DMS153 treated with DMSO at 0.1 percent for 48 hours (cell line): ENCODE measurements around the gene AMZ1.

ENCODE experiments used
- DNase-seq: peaks from one replicate; lab custom pipeline; 2025; ENCODE audit not compliant: unreplicated experiment; lab: John Stamatoyannopoulos, UW

Gene AMZ1, protein sequence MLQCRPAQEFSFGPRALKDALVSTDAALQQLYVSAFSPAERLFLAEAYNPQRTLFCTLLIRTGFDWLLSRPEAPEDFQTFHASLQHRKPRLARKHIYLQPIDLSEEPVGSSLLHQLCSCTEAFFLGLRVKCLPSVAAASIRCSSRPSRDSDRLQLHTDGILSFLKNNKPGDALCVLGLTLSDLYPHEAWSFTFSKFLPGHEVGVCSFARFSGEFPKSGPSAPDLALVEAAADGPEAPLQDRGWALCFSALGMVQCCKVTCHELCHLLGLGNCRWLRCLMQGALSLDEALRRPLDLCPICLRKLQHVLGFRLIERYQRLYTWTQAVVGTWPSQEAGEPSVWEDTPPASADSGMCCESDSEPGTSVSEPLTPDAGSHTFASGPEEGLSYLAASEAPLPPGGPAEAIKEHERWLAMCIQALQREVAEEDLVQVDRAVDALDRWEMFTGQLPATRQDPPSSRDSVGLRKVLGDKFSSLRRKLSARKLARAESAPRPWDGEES

DNA sequence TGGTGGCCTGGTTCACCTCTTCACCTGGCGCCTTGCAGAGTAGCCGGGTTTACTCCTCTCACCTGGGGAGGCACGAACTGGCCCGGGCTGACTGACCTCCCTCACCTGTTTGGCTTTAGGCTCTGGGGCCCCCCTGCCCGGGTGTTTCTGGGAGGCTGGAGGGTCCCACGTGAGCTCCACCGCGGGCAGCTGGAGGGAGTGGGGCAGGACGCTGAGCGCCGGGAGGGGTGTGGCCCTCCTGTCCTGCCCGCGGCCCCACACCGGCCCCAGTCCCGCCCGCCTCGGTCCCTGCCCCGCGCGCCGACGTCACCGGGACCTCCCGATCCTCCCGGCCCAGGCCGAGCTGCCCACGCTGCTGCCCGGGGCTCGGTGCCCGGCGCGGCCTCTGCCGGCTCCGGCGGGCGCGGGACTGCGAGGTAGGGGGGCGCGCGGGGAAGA is at the start of gene AMZ1:
AMZ1 (plus strand) TSS at position 322 of the 438 bp plus-strand sequence. CDS start 12,250 bp downstream, outside the sequence.
- no peak for DNase-seq

DNA sequence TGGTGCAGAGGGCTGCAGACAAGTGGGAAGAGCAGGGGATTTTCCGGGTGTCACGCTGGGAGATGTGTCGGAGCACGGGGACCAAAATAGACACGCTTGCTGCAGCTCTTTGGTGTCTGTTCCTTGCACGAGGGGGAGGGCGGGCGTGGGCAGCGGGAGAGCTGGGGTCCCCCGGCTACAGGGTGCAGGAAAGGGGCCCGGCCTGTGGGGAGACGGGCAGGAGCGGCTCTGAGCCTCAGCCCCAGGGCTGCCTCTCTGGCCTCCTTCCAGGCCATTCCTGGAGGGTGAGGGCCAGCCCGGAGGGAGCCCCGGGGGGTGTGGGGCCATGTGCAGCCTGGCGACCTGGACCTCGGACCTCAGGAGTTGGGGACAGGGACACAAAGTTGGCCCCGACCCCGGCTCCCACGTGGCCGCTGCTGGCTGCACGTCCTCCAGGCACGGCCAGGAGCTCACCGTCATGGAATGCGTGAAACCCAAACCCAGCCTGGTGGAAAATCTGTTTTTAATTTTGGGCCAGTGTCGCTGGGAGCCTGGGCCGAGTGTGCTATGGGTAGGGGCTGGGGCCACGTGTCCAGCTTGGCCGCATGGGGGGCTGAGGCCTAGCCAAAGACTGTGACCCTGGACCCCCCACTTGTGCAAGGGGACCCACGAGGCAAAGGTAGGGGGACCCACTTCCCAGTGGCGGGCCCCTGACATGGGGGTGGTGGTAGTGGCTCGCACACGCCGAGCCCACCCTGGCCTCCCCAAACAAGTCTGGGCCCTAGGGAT is 49.6 kb upstream of the AMZ1 start:
- DNase-seq: no peak

DNA sequence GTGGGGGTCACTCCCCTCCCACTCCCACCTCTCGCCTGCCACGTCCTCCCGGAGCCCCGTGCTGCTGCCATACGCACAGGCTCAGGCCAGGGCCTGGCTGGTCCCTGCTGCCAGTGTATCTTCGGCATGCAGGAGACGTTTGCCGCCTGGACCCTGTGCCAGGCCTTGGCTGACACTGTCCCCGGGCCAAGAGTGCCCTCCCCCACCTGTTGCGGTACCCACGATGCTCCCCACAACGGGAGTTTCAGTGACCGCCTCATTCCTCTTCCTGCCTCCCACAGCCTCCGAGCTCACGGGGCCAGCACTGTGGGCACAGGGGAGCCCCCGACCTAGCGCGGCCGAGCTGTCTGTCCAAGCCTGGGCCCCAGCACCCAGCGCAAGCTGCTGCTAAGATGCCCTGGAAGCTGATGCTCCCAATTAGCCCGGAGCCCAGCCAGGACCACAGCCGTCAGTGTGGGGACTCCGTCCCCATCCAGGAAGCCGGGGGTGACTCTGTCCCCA is 48.8 kb upstream of the AMZ1 start:
- no peak for DNase-seq

DNA sequence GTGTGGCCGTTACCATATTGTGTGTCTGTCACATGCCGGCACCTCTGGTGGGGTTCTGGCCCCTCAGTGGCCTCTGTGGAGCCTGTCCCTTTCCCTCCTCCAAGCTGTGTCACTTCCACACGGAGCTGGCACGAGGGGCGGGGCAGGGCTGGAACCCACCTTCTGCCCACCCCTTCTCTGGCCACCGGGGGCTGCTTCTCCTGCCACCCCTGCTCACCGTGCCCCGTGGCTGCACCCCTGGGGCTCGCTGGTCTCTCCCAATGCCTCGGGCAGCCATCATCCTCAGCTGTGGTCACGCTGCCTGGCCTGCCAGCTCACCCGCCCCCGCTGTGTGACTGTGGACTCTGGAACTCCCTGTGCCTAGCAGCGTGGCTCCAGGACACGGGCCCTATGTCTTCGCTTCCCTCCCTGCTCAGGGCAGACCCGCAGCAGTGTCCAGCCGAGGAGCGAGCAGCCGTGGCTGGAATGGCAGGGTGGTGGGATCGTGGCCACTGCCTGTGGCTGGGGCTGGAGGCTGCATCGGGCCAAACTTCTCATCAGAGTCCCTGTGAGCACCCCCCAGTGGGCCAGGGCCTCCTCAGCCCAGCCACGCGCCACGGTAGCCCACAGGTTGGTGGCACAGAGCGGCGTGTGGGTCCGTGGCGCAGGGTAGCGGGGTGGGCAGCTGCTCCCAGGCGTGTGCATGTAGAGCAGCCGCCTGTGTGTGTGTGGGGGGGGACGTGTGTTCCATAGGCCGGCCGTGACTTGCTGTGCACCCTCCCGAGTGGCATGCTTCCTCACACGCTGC is 48.1 kb upstream of the AMZ1 start:
- DNase-seq: no peak

DNA sequence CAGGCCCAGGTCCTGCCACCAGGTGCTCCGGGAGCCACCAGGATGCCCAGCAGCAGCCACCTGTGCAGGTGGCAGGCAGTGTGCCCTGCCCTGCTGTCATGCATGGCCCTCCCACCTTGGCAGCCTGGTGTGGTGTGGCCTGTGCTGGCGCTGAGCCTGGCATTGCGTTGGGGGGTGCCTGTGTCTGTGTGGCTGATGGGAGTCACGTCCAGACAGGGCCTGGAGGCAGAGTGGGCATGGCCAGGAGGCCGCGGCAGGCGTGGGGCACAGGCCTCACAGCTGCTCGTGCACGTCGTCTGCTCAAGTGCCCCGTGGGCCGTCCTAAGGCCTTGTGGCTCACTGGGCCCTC is 47.5 kb upstream of the AMZ1 start:
- no peak for DNase-seq

DNA sequence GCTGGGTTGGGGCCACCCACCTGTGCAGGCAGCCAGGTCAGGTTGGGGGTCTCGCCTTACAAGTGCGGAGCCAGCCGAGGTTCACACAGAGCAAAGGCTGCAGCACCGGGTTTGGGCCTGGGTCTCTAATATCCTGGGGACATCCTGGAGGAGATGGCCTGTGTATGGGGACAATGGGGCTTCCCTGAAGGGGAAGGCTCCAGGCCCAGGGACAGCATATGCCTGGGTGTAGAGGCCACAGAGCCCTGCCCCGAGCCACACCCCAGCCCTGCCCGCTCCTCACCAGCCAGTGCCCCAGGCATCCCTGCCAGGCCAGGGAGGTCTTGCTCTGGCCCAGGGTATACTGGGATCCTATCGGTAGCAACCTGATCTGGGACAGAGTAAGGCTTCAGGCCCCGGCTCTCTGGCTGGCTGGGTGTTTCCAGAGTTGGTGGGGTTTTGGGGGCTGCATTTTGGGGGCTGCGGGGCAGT is 47.1 kb upstream of the AMZ1 start:
- no peak for DNase-seq

DNA sequence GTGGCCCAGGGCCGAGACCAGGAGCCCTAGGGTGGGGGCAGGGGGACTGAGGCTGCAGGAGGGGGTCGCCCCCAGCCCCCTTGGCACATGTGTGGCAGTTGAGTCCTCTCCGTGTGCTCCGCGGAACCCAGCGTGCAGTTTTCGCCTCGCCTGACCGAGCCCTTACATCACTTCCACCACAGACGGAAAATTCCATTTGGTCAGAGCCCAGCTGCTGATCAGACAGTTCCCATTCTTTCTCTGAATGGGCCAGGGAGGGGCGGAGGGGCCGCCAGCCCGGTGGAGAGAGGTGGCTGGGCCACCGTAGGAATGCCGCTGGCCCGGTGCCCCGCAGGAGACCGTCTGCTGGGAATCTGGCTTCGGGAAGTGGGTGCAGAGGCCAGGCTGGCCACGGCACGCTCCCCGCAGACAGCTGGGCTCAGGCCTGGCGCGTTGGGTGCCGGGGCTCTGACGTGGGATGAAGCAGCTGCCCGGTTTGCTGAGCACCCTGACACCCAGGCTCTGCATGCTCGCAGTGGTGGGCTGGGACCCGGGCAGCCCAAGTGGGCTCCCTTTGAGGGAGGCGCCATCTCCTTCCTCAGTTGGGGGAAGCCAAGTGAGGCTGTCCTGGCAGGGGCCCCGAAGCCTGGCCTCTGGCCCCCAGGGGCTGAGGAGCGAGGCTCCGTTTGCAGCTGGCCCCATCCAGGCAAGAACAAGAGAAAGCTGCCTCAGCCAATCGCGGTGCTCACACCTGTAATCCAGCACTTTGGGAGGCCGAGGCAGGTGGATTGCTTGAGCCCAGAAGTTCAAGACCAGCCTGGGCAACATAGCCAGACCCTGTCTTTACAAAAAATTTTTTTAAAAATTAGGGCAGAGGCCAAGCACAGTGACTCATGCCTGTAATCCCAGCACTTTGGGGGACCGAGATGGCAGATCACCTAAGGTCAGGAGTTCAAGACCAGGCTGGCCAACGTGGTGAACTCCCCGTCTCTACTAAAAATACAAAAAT is 46.3 kb upstream of the AMZ1 start:
- no peak for DNase-seq

DNA sequence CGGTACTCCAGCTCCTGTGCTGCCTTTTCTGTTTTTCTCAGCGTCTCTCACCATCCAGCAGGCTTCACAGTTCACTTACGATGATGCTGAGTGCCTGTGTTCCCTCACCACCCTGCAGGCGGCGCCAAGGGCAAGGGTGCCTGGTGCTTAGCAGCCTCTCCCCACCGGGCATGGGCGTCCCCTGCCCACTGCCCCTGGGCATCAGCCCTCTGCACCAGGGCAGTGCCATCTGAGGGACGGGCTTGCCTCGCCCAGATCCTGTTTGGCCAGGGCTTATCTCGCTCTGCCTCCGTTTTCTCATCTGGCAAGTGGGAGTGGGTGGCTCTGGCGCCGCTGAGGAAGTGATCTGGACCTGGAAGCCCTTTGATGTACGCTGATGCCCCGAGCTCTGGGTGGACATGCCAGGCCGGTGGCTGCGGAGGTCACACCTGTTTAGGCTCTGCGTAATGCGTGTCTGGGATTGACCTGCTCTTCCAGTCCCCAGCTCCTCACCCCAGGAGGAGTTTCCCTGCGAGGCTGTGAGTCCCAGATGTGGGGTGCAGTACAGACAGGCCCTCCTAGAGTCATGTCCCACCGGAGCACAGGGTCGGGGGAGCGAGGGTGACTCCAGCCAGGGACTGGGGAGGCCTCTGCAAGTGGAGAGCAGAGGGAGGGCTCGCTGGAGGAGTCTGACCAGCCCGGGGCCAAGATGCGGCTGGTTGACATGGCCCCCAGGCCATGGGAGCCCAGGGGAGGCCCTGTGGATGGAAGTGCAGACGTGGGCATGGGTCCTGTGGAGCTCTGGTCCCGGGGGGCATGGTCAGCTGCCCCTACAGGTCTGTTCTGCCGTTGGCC is 44.4 kb upstream of the AMZ1 start:
- no peak for DNase-seq

DNA sequence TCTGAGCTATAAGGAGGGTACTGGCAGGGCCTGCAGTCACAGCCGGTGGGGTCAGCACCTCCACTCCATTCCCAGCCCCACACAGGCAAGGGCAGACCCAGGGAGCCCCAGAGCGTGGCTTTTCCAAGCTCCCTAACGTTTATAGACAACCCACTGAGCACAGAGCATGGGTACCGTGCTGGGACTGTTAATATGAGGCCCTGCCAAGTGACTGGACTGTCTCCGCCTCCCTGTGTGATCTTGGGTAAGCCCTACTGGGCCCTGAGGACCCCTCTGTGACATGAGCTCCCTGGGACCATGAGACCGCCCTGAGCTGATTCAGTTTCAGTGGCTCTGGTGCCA is 43.8 kb upstream of the AMZ1 start:
- no peak for DNase-seq

DNA sequence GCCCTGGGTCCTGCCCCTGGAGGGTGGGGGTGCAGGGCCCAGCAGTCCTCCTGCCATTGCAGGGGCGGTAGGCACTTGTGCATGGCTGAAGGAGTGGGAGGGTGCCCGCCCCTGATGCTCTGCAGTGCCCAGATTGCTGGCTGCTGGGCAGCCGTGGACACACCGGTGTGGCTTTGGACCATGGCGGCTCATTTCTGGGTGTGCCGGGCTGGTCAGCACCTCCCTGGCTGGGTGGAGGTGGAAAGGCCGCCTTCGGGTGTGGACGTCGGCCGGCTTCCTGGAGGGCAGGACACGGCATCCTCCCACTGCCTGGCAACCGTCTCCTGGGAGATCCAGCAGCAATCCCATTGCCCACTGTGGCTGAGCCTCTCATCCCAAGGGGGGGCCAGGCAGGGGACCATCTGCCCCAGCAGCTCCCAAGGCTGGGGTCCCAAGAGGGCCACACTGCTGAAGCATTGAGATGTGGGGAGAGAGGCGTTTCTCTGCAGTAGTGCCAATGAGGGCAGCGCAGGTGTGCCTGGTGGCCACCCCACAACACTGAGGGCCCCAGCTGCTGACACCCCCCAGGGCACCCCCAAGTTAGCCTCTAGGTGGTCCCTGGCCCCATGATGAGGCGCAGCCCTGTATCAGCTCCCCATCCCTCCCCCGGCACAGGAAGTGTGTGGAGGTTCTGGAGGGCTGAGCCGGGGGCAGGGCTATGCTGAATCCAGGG is 43.3 kb upstream of the AMZ1 start:
- no peak for DNase-seq

DNA sequence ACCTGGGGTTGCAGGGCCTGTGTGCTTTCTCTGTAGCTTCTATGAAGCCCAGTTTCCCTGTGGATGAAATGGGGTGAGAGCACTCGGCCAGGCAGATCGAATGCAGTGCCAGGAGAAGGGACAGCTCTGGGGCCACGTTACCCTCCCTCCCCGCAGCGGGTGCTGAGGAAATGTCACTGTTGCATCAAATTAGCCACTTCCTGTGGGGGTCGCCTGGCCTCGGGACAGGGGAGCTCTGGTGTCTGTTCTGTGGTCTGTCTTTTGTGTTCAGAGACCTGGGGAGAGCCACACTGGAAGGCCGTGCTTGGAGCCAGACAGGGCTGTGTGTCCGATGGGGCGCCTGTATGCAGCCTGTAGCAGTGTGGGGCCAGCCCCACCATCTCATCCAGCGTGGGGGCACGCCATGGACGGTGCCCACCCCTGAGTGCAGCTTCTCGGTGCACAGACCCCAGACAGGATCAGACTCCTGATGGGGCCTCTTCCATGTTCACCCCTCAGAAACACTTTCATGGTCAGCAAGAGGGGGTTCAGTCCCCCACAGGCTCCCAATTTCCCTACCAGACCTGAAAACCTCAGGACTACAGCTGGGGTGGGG is 42.6 kb upstream of the AMZ1 start:
- DNase-seq: no peak

DNA sequence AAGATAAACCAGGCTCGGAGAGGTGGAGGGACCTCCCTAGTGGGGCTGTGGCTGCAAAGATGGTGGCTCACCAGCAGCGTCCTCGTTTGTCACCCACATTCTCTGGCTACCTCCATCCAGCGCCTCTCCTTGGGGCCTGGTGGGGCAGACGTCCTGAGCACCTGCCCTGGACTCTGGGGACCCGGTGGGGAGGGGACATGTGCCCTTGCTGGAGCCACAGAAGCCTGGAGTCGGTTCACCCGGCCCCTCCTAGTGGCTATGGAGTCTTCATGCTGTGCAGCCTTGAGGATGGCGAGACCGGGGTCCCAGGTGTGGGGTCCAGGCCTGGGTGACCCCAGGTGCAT is 41.7 kb upstream of the AMZ1 start:
- no peak for DNase-seq

DNA sequence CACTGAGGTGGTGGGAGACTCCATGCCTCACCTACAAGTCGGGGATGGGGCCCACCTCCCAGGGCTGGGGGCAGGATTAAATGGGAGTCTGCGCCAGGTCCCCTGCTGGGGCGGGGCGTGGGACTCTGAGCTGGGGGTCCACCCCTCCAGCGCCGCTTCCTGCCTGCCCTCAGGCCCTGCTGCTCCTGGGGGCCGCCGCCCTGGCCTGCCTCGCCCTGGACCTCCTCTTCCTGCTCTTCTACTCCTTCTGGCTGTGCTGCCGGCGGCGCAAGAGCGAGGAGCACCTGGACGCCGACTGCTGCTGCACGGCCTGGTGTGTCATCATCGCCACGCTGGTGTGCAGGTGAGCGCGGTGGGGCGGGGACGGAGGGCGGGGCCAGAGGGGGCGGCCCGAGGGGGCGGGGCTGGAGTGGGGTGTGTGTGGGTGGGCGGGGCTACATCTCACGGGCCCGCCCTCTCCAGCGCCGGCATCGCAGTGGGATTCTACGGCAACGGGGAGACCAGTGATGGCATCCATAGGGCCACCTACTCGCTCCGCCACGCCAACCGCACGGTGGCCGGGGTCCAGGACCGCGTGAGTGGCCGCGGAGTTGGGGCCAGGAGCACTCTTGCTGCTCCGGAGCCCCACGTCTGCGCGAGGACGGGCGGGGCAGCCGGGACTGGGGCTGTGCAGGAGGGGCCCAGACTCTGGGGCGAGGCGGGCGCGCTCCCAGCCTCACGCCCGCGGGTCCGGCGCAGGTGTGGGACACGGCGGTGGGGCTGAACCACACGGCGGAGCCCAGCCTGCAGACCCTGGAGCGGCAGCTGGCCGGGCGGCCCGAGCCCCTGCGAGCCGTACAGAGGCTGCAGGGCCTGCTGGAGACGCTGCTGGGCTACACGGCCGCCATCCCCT is 41.1 kb upstream of the AMZ1 start:
- no peak for DNase-seq

DNA sequence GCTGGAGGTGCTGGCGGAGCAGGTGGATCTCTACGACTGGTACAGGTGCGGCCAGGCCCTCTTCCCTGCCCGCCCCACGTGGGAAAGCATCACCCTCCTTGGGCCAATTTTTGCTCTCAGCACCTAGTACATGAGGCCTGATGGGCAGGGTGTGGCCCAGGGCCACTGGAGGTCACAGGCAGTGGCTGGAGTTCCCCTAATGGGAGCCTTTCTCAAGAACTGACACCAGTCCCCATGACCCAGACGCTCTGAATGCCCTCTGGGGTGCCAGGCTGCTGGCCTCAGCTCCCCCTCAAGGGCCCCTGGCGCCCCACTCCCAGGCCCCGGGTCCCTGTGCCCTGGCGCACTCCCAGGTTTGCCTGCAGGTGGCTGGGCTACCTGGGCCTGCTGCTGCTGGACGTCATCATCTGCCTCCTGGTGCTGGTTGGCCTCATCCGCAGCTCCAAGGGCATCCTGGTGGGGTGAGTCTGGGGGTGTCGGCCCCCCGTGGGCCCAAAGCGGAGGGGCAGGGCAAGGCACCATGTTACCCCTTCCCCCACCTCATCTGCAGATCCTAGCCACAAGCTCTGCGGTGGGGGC is 40.3 kb upstream of the AMZ1 start:
- DNase-seq: no peak

DNA sequence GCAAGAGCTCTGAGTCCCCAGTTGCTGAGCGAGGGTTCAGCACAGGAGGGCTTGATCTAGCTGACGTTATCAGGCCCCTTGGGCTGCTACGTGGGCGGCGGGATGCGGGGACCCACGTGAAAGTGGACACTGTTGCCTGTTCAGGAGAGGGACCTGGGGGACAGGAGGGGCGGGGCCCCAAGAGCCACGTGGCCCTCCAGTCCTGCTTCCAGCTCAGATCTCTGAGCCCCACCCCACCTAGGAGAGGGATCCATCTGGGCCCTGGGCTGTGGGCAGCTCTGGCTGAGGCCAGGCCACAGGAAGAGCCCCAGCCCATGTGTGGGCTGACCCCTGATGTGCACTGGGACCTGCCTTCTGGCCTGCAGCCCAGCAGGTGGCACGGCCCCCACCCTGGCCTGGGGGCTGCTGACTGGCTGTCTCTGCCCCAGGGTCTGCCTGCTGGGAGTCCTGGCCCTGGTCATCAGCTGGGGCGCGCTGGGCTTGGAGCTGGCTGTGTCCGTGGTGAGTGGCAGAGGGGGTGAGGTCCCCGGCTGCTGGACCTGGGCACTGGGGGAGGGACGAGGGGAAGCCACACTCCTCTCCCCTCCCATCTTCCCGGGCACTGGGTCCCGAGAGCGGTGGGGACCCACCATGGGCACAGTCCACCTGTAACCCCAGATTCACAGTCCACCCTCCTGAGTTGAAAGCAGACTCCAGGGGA is 38.7 kb upstream of the AMZ1 start:
- DNase-seq: no peak

DNA sequence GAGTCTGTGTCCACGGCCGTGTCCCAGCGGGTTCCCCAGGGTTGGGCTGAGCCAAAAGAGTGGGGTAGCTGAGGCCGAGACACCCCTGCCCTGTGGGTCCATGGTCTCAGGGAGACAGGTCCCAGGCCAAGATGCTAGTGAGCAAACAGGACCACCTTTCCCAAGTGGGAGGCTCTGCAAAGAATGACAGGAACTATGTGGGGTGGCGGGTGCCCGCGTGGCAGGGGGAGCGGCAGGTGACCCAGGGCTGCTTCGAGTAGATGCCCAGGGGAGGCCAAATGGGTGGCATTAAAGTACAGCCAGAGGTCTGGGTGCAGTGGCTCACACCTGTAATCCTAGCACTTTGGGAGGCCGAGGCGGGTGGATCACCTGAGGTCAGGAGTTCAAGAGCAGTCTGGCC is 38.0 kb upstream of the AMZ1 start:
- DNase-seq: no peak
